Urinary bladder (tissue), 4 donors: Measurements from ENCODE around the gene ZC3H13. TPM values are rescaled to one million over a fixed set of nuclear protein-coding genes. Genes with fewer than 3 reads are reported as not detected.

Experiments
- DNase-seq: peaks from one replicate; pipeline ENCODE4 v3.0.0-alpha.2; 2015; ENCODE audit errors: extremely low spot score
- H3K27ac ChIP-seq: one replicate; pipeline ENCODE4 v1.5.1; 2013; ENCODE audit warnings: low read depth, mild to moderate bottlenecking, moderate library complexity
- H3K36me3 ChIP-seq: one replicate; pipeline ENCODE4 v1.6.1; 2013; ENCODE audit warnings: mild to moderate bottlenecking, moderate library complexity; ENCODE audit not compliant: insufficient read depth
- H3K4me1 ChIP-seq: one replicate; pipeline ENCODE4 v1.6.1; 2013; ENCODE audit warnings: mild to moderate bottlenecking, moderate library complexity; ENCODE audit not compliant: insufficient read depth
- H3K4me3 ChIP-seq: one replicate; pipeline ENCODE4 v1.5.1; 2013; ENCODE audit warnings: low read depth, low read length
- WGBS: extraction: QIAGEN DNeasy Blood & Tissue Kit; methylation state at CpG from one replicate; pipeline ENCODE4 v1.1.7; 2013; 5-methylcytosine and 5-hydroxymethylcytosine counted together
- polyA plus RNA-seq: library from polyadenylated mRNA; stranded (reverse); fragments of 200-250 nt; gene quantifications from one replicate; pipeline ENCODE4 v1.2.3, GENCODE V29; 2013
- total RNA-seq: library from RNA; depleted of rRNA; stranded (reverse); fragments of >200 nt; gene quantifications from one replicate; pipeline ENCODE4 v1.2.3, GENCODE V29; 2014
- donor health status: healthy with polysubstance abuse.
- donor health status: healthy.

The ZC3H13 gene
- total and polyA plus RNA-seq, 2 donors, result 24.1 to 47.3 TPM

DNA sequence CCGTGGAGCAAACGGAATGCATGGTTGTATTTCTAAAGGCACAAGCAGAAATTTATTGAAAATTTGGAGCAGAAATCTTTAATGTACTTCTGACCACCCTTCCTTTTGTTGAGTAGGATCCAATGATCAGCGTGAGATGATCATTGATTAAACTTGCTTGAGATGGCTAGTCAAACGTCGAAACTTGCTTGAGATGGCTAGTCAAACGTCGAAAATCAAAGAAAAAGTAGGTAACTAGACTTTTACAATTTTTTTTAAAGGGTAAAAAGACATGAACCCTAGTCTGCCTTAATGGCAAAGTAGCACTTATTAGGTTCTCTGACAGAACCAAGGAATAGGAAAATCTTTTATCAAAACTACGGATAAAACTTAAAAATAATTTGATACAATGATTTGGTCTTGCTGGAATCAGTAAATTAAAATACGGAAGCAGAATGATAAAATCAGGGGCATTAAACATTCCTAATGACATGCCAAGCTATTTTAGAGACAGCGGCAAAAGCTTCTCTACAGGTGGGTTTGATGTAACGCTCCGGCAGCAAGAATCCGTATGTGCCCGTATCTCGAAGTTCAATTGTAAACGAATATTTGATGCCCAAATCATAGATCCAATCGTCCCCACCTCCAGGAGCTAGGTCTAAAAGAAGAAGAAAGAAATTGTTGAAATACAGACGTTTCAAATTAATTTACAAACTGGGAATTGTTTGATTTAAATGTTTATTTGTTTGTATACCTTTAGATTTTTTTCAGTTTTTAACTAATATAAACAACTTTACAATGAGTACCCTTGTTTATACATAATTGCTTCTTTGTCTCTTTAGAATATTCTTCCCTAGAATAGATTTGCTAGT, 841 bp upstream of the ZC3H13 start:
- peak overlapping the region; percentile 89 for H3K4me3 ChIP-seq
- WGBS, result 17% methylated on average over 18 of the region's 18 CpGs
- no peak for DNase-seq

DNA sequence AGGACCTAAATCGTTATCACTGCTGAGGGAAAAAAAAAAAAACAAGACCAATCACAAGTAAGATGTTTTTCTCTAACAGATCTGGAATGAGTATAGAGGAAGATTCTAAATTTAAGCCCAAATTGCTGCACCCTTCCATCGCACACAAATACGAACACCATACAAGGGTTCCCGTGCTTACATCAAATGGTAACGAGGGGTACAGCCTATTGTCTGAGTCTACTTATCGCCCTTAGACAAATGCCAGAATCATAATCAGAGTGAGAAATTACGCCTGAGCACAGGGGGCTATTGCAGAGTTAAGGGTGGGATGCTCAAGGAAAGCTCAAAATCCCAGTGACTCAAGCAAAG, 603 bp downstream of the ZC3H13 start:
- WGBS, result under 1% methylated on average over 7 of the region's 7 CpGs
- no peaks in the 10 kb centered on the region for H3K36me3 ChIP-seq

More for the DNA sequence above, 841 bp upstream of the ZC3H13 start:
- Histone ChIP-seq H3K36me3 (no peaks in the 10 kb centered on the region), H3K4me1 (no peaks in the 10 kb centered on the region), H3K27ac (no peak overlapping the region)

GRCh38 chr13:46050771-46051170, 1.8 kb downstream of the ZC3H13 start:
- Histone ChIP-seq H3K4me1 (no peaks in the 10 kb centered on the region), H3K27ac (no peak overlapping the region), H3K4me3 (no peak overlapping the region), H3K36me3 (no peaks in the 10 kb centered on the region)
- DNase-seq, result no peak

More for the DNA sequence above, 603 bp downstream of the ZC3H13 start:
- H3K4me3 ChIP-seq, result peak overlapping the region; percentile 89
- peak overlapping the region; percentile 95 for H3K27ac ChIP-seq
- no peak for DNase-seq
- no peaks in the 10 kb centered on the region for H3K4me1 ChIP-seq

GRCh38 chr13:46045424-46045823, 7.1 kb downstream of the ZC3H13 start:
- H3K36me3 ChIP-seq, result peaks cover 3% of the 10 kb centered on the region
- H3K27ac ChIP-seq, result no peak overlapping the region
- H3K4me3 ChIP-seq, result no peak overlapping the region
- DNase-seq, result no peak
- H3K4me1 ChIP-seq, result no peaks in the 10 kb centered on the region
- 78% methylated on average over 2 of the region's 2 CpGs for WGBS

DNA sequence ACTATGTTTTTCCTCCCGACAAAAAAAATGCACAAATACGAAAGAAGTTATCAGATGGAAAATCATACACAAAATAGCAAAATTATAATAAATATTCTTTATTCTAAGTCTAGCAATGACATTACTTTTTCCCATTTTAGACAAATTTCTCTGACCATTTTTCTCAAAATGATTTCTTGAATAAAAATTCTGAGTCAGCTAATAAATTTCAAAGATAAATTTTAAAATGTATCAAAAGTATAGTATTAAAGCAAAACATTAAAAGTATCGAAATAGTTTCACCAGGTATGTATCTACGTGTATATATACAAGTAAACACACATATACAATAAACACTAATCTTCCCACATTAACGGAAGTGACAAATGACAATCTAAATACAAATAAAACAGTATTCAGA, 8.9 kb downstream of the ZC3H13 start:
- H3K27ac ChIP-seq, result no peak overlapping the region
- no peak for DNase-seq
- no peak overlapping the region for H3K4me3 ChIP-seq
- H3K4me1 ChIP-seq, result no peaks in the 10 kb centered on the region
- WGBS, result 97% methylated on average over 5 of the region's 5 CpGs
- peaks cover 3% of the 10 kb centered on the region for H3K36me3 ChIP-seq

GRCh38 chr13:46041419-46041839, 11.1 kb downstream of the ZC3H13 start:
- H3K4me1 ChIP-seq, result no peaks in the 10 kb centered on the region
- DNase-seq, result no peak
- H3K36me3 ChIP-seq, result peaks cover 3% of the 10 kb centered on the region
- no peak overlapping the region for H3K4me3 ChIP-seq
- 89% methylated on average over 4 of the region's 4 CpGs for WGBS
- H3K27ac ChIP-seq, result no peak overlapping the region

DNA sequence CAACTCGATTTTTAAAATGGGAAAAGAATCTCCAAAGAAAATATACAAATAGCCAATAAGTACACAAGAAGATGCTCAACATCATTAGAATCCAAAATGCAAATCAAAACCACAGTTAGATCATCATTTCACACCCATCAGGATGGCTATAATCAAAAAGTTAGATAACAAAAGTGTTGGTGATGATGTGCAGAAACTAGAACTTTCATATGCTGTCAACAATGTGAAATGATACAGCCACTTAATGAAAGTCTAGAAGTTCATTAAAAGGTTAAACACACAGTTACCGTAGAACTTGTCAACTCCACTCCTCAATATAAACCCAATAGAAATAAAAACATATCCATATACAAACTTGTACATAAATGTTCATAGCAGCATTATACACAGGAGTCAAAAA, 11.8 kb downstream of the ZC3H13 start:
- H3K4me1 ChIP-seq, result no peaks in the 10 kb centered on the region
- peaks cover 5% of the 10 kb centered on the region for H3K36me3 ChIP-seq
- no peak overlapping the region for H3K27ac ChIP-seq
- H3K4me3 ChIP-seq, result no peak overlapping the region
- no peak for DNase-seq
- 61% methylated on average over 2 of the region's 2 CpGs for WGBS

- Histone ChIP-seq H3K27ac (no peak overlapping the region), H3K4me3 (no peak overlapping the region), H3K36me3 (peaks cover 6% of the 10 kb centered on the region), H3K4me1 (no peaks in the 10 kb centered on the region)
- WGBS, result 81% methylated on average over 6 of the region's 6 CpGs
- DNase-seq, result no peak
Measured at GRCh38 chr13:46039411-46040182, 12.9 kb downstream of the ZC3H13 start.

DNA sequence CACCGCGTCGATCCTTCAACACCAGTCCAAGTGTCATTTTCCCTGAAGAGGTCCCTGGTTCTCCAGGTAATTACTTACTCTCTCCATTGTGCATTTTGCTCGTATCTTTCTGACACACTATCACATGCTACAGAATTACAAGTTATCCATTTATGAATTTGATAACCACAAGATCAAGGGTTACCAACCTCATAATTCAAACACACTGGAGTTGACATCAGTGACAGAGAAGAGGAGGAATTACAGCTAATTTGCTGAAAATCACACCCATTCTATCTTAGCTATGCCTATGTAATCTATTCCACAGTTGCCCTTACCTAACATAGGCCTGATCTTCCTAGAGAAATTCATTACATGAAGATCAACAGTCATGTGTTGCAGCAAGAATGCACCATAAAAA, 14.2 kb downstream of the ZC3H13 start:
- Histone ChIP-seq H3K4me1 (no peaks in the 10 kb centered on the region), H3K36me3 (peaks cover 6% of the 10 kb centered on the region), H3K4me3 (no peak overlapping the region), H3K27ac (no peak overlapping the region)
- 98% methylated on average over 4 of the region's 4 CpGs for WGBS
- no peak for DNase-seq

GRCh38 chr13:46035066-46035465, 17.5 kb downstream of the ZC3H13 start:
- no peak for DNase-seq
- no peak overlapping the region for H3K27ac ChIP-seq
- 86% methylated on average over 2 of the region's 2 CpGs for WGBS
- no peaks in the 10 kb centered on the region for H3K4me1 ChIP-seq
- H3K4me3 ChIP-seq, result no peak overlapping the region
- H3K36me3 ChIP-seq, result peaks cover 3% of the 10 kb centered on the region

DNA sequence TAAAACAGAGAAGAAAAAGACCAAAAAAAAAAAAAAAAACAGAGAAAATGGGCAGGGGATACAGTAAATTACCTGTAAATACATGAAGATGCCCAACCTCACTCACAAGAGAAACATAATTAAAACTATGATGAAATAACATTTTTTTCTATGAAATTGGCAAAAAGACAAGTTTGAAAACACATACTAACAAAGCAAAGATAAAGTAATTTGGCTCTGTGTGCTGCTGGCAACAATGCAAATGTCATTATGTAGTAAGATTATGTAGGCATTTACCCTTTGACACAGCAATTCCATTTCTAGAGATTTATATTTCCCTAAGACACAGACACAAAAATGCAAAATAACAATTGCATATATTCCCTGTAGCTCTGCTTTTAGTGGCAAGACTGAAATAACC, 20.2 kb downstream of the ZC3H13 start:
- no peak overlapping the region for H3K4me3 ChIP-seq
- peaks cover 3% of the 10 kb centered on the region for H3K36me3 ChIP-seq
- DNase-seq, result no peak
- no peak overlapping the region for H3K27ac ChIP-seq
- no peaks in the 10 kb centered on the region for H3K4me1 ChIP-seq

DNA sequence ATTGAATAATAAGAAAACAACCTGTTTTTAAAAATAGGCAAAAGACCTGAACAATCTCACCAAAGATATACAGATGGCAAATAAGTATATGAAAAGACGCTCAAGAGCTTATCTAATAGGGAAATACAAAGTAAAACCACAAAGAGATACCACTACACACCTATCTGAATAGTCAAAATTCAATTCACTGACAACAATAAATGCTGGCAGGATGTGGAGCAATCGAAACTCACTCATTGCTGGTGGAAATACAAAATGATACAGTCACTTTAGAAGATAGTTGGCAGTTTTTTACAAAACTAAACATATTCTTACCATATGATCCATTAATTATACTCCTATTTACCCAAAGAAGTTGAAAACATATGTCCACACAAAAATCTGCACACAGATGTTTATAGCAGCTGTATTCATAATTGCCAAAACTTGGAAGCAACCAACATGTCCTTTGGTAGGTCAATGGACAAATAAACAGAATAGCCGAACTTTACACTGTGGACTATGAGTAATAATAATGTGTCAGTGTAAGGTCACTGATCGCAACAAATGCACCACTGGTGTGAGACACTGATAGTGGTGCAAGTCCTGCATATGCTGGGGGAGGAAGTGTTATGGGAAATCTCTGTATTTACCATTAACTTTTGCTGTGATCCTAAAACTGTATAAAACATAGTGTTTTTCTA, 20.8 kb downstream of the ZC3H13 start:
- Histone ChIP-seq H3K4me1 (no peaks in the 10 kb centered on the region), H3K36me3 (peaks cover 3% of the 10 kb centered on the region), H3K4me3 (no peak overlapping the region), H3K27ac (no peak overlapping the region)
- no peak for DNase-seq
- 94% methylated on average over 4 of the region's 4 CpGs for WGBS

GRCh38 chr13:46025157-46025556, 27.4 kb downstream of the ZC3H13 start:
- H3K27ac ChIP-seq, result no peak overlapping the region
- H3K4me3 ChIP-seq, result no peak overlapping the region
- H3K36me3 ChIP-seq, result no peaks in the 10 kb centered on the region
- no peaks in the 10 kb centered on the region for H3K4me1 ChIP-seq
- WGBS, result over 99% methylated on average over 4 of the region's 4 CpGs
- DNase-seq, result no peak

- Histone ChIP-seq H3K4me1 (no peaks in the 10 kb centered on the region), H3K27ac (no peak overlapping the region), H3K36me3 (peaks cover 3% of the 10 kb centered on the region), H3K4me3 (no peak overlapping the region)
- WGBS, result 93% methylated on average over 2 of the region's 2 CpGs
- DNase-seq, result no peak
Measured at GRCh38 chr13:46022481-46022880, 30.1 kb downstream of the ZC3H13 start.
